Neural progenitor cell (in vitro differentiated cells): ENCODE measurements around the gene MSI2.

Experiments used
- CTCF ChIP-seq: fragments of 200-600 bp; sonication (generic); IDR thresholded peaks from 2 replicates; pipeline ENCODE4 v1.5.1; 2017; ENCODE audit warnings: antibody characterized with exemption, mild to moderate bottlenecking
- EZH2 ChIP-seq: fragments of 200-600 bp; sonication (generic); IDR thresholded peaks from 2 replicates; pipeline ENCODE4 v1.6.1; 2017; ENCODE audit warnings: antibody characterized with exemption, mild to moderate bottlenecking, moderate library complexity

- TF ChIP-seq CTCF: no peak
- TF ChIP-seq EZH2: no peak
These were observed 353.6 kb downstream of the MSI2 start for GRCh38 chr17:57609878-57610270.
